Measurements from ENCODE around the gene PPP1R12A. TPM values are rescaled to one million over a fixed set of nuclear protein-coding genes. Genes with fewer than 3 reads are reported as not detected.

The PPP1R12A gene
- polyA plus RNA-seq, 3 donors from 2014 or later = 81.1 to 158 (median 103) TPM

- Mint-ChIP-seq H3K4me3 (peak overlapping the region in 1 of 5 donors; percentile 84), H3K4me1 (peaks cover 79 to 95% of the 10 kb centered on the region in 2 donors), H3K9me3 (no peaks in the 10 kb centered on the region)
Measured at GRCh38 chr12:79929065-79929464, 5.8 kb downstream of the PPP1R12A start.

GRCh38 chr12:79927772-79928474 is 7.0 kb downstream of the PPP1R12A start:
- Mint-ChIP-seq H3K4me3 (peak overlapping the region; percentile 42 to 84 (median 74)), H3K27me3 (ENCODE audit: low read depth in 3 of 3) (no peaks in the 10 kb centered on the region), H3K36me3 (no peaks in the 10 kb centered on the region), H3K4me1 (peaks cover 69 to 87% of the 10 kb centered on the region in 2 donors), H3K27ac (peak overlapping the region; percentile 54 to 91 (median 87)), H3K9me3 (no peaks in the 10 kb centered on the region)
- DNase-seq = peak; percentile 63 to 76 (median 67)

More at GRCh38 chr12:79929065-79929464, 5.8 kb downstream of the PPP1R12A start:
- Mint-ChIP-seq H3K36me3 (no peaks in the 10 kb centered on the region), H3K27ac (peak overlapping the region in 4 of 6 donors; percentile 19 to 88 (median 68)), H3K27me3 (ENCODE audit: low read depth in 3 of 3) (peaks cover 0 to under 1% (median 0%) of the 10 kb centered on the region in 3 donors)
- no peak for DNase-seq

GRCh38 chr12:79926951-79927350 is 7.9 kb downstream of the PPP1R12A start:
- DNase-seq = no peak
- H3K4me1 Mint-ChIP-seq = peaks cover 68 to 87% of the 10 kb centered on the region in 2 donors
- no peaks in the 10 kb centered on the region for H3K36me3 Mint-ChIP-seq
- no peaks in the 10 kb centered on the region for H3K27me3 Mint-ChIP-seq (ENCODE audit: low read depth in 3 of 3)
- H3K27ac Mint-ChIP-seq = peak overlapping the region; percentile 54 to 91 (median 86)
- H3K9me3 Mint-ChIP-seq = no peaks in the 10 kb centered on the region
- peak overlapping the region; percentile 20 to 56 (median 51) for H3K4me3 Mint-ChIP-seq

- H3K9me3 Mint-ChIP-seq = no peaks in the 10 kb centered on the region
- H3K4me1 Mint-ChIP-seq = peaks cover 74 to 87% of the 10 kb centered on the region in 2 donors
- H3K27ac Mint-ChIP-seq = peak overlapping the region; percentile 25 to 87 (median 79)
- DNase-seq = no peak
- H3K36me3 Mint-ChIP-seq = no peaks in the 10 kb centered on the region
- no peaks in the 10 kb centered on the region for H3K27me3 Mint-ChIP-seq (ENCODE audit: low read depth in 3 of 3)
- H3K4me3 Mint-ChIP-seq = peak overlapping the region in 2 of 5 donors; percentile 1 to 5
Measured at GRCh38 chr12:79925492-79925891, 9.4 kb downstream of the PPP1R12A start.

- H3K27ac Mint-ChIP-seq = peak overlapping the region in 5 of 6 donors; percentile 20 to 73 (median 62)
- peaks cover 74 to 88% of the 10 kb centered on the region in 2 donors for H3K4me1 Mint-ChIP-seq
- no peaks in the 10 kb centered on the region for H3K9me3 Mint-ChIP-seq
- H3K27me3 Mint-ChIP-seq (ENCODE audit: low read depth in 3 of 3) = peaks cover 0 to 2% (median 0%) of the 10 kb centered on the region in 3 donors
- peak overlapping the region in 1 of 5 donors; percentile 20 for H3K4me3 Mint-ChIP-seq
- DNase-seq = no peak
- peaks cover 0 to 3% (median 0%) of the 10 kb centered on the region in 3 donors for H3K36me3 Mint-ChIP-seq
Measured at GRCh38 chr12:79921786-79922185, 13.1 kb downstream of the PPP1R12A start.

GRCh38 chr12:79920421-79921238 is 14.3 kb downstream of the PPP1R12A start:
- Mint-ChIP-seq H3K36me3 (peaks cover 0 to 3% (median 0%) of the 10 kb centered on the region in 3 donors), H3K27ac (peak overlapping the region in 5 of 6 donors; percentile 8 to 60 (median 50)), H3K4me1 (peaks cover 82 to 91% of the 10 kb centered on the region in 2 donors), H3K4me3 (peak overlapping the region in 4 of 5 donors; percentile 42 to 47 (median 44)), H3K9me3 (no peaks in the 10 kb centered on the region), H3K27me3 (ENCODE audit: low read depth in 3 of 3) (peaks cover 0 to 2% (median 0%) of the 10 kb centered on the region in 3 donors)
- no peak for DNase-seq

GRCh38 chr12:79919762-79920161 is 15.1 kb downstream of the PPP1R12A start:
- no peaks in the 10 kb centered on the region for H3K9me3 Mint-ChIP-seq
- DNase-seq = no peak
- H3K36me3 Mint-ChIP-seq = peaks cover 0 to 3% (median 0%) of the 10 kb centered on the region in 3 donors
- peaks cover 0 to 2% (median 0%) of the 10 kb centered on the region in 3 donors for H3K27me3 Mint-ChIP-seq (ENCODE audit: low read depth in 3 of 3)
- H3K4me1 Mint-ChIP-seq = peaks cover 81 to 91% of the 10 kb centered on the region in 2 donors
- H3K27ac Mint-ChIP-seq = peak overlapping the region in 2 of 6 donors; percentile 20 to 66
- peak overlapping the region in 2 of 5 donors; percentile 46 to 47 for H3K4me3 Mint-ChIP-seq

GRCh38 chr12:79916826-79917225 is 18.1 kb downstream of the PPP1R12A start:
- Mint-ChIP-seq H3K27me3 (ENCODE audit: low read depth in 3 of 3) (peaks cover 0 to 2% (median 0%) of the 10 kb centered on the region in 3 donors), H3K36me3 (peaks cover 0 to 3% (median 0%) of the 10 kb centered on the region in 3 donors), H3K4me3 (peak overlapping the region in 1 of 5 donors; percentile 63), H3K4me1 (peaks cover 85 to 96% of the 10 kb centered on the region in 2 donors), H3K9me3 (no peaks in the 10 kb centered on the region), H3K27ac (peak overlapping the region in 2 of 6 donors; percentile 7 to 59)
- DNase-seq = no peak

- Mint-ChIP-seq H3K9me3 (no peaks in the 10 kb centered on the region), H3K27ac (peak overlapping the region in 5 of 6 donors; percentile 11 to 76 (median 54)), H3K4me3 (peak overlapping the region in 2 of 5 donors; percentile 31 to 49), H3K4me1 (peaks cover 80 to 88% of the 10 kb centered on the region in 2 donors), H3K27me3 (ENCODE audit: low read depth in 3 of 3) (peaks cover 0 to under 1% (median 0%) of the 10 kb centered on the region in 3 donors), H3K36me3 (no peaks in the 10 kb centered on the region)
- no peak for DNase-seq
Measured at GRCh38 chr12:79911889-79912656, 22.8 kb downstream of the PPP1R12A start.

GRCh38 chr12:79908366-79908765 is 26.5 kb downstream of the PPP1R12A start:
- Mint-ChIP-seq H3K36me3 (no peaks in the 10 kb centered on the region), H3K27ac (peak overlapping the region in 3 of 6 donors; percentile 49 to 74 (median 62)), H3K9me3 (no peaks in the 10 kb centered on the region), H3K4me3 (no peak overlapping the region), H3K27me3 (ENCODE audit: low read depth in 3 of 3) (no peaks in the 10 kb centered on the region), H3K4me1 (peaks cover 71 to 89% of the 10 kb centered on the region in 2 donors)
- no peak for DNase-seq

GRCh38 chr12:79901506-79901905 is 33.4 kb downstream of the PPP1R12A start:
- Mint-ChIP-seq H3K27me3 (ENCODE audit: low read depth in 3 of 3) (peaks cover 0 to 3% (median 2%) of the 10 kb centered on the region in 3 donors), H3K4me1 (peaks cover 77 to 98% of the 10 kb centered on the region in 2 donors), H3K9me3 (no peaks in the 10 kb centered on the region), H3K36me3 (no peaks in the 10 kb centered on the region), H3K4me3 (peak overlapping the region in 3 of 5 donors; percentile 1 to 25 (median 4)), H3K27ac (peak overlapping the region in 1 of 6 donors; percentile 17)
- no peak for DNase-seq

GRCh38 chr12:79900951-79901350 is 33.9 kb downstream of the PPP1R12A start:
- Mint-ChIP-seq H3K27me3 (ENCODE audit: low read depth in 3 of 3) (peaks cover 0 to 3% (median 2%) of the 10 kb centered on the region in 3 donors), H3K27ac (peak overlapping the region in 2 of 6 donors; percentile 17 to 61), H3K4me3 (no peak overlapping the region), H3K9me3 (no peaks in the 10 kb centered on the region), H3K4me1 (peaks cover 78 to 98% of the 10 kb centered on the region in 2 donors), H3K36me3 (no peaks in the 10 kb centered on the region)
- DNase-seq = no peak

- Mint-ChIP-seq H3K36me3 (no peaks in the 10 kb centered on the region), H3K4me1 (peaks cover 80 to 98% of the 10 kb centered on the region in 2 donors), H3K27me3 (ENCODE audit: low read depth in 3 of 3) (peaks cover 0 to 3% (median 2%) of the 10 kb centered on the region in 3 donors), H3K9me3 (no peaks in the 10 kb centered on the region), H3K27ac (no peak overlapping the region), H3K4me3 (no peak overlapping the region)
- DNase-seq = no peak
Measured at GRCh38 chr12:79900199-79900598, 34.7 kb downstream of the PPP1R12A start.
